Hematopoietic multipotent progenitor cell treated with erythropoietin and hydrocortisone succinate and interleukin-3 and kit ligand, for 17 days (in vitro differentiated cells): ENCODE results near the gene GNAO1.

Experiments
- DNase-seq: peaks from one replicate; pipeline ENCODE4 v3.0.0-alpha.2; 2015; ENCODE audit warnings: low spot score

The GNAO1 gene

GRCh38 chr16:56312556-56312955, 121.3 kb downstream of the GNAO1 start:
- DNase-seq = no peak

GRCh38 chr16:56314244-56314850, 123.1 kb downstream of the GNAO1 start:
- no peak for DNase-seq

- DNase-seq = no peak
Observed at GRCh38 chr16:56315955-56316354, 124.7 kb downstream of the GNAO1 start.

- no peak for DNase-seq
Observed at GRCh38 chr16:56316545-56316944, 125.3 kb downstream of the GNAO1 start.

- DNase-seq = peak; percentile 84
Observed at GRCh38 chr16:56317998-56318826, 126.9 kb downstream of the GNAO1 start.

- DNase-seq = peak; percentile 56
Observed at GRCh38 chr16:56318827-56319140, 127.5 kb downstream of the GNAO1 start.

GRCh38 chr16:56319376-56319775, 128.1 kb downstream of the GNAO1 start:
- peak; percentile 69 for DNase-seq

- peak; percentile 66 for DNase-seq
Observed at GRCh38 chr16:56320056-56320455, 128.8 kb downstream of the GNAO1 start.

- peak; percentile 25 for DNase-seq
Observed at GRCh38 chr16:56320811-56321558, 129.7 kb downstream of the GNAO1 start.

- DNase-seq = no peak
Observed at GRCh38 chr16:56321571-56321970, 130.3 kb downstream of the GNAO1 start.

GRCh38 chr16:56324406-56324805, 133.1 kb downstream of the GNAO1 start:
- no peak for DNase-seq

GRCh38 chr16:56325956-56326355, 134.7 kb downstream of the GNAO1 start:
- no peak for DNase-seq

- no peak for DNase-seq
Observed at GRCh38 chr16:56327071-56327928, 136.0 kb downstream of the GNAO1 start.

GRCh38 chr16:56327929-56328258, 136.6 kb downstream of the GNAO1 start:
- no peak for DNase-seq

- no peak for DNase-seq
Observed at GRCh38 chr16:56328276-56329022, 137.2 kb downstream of the GNAO1 start.

- DNase-seq = no peak
Observed at GRCh38 chr16:56329887-56330286, 138.6 kb downstream of the GNAO1 start.

- no peak for DNase-seq
Observed at GRCh38 chr16:56330476-56330875, 139.2 kb downstream of the GNAO1 start.

GRCh38 chr16:56331399-56331798, 140.1 kb downstream of the GNAO1 start:
- no peak for DNase-seq

GRCh38 chr16:56331915-56332314, 140.6 kb downstream of the GNAO1 start:
- DNase-seq = peak; percentile 47

- peak; percentile 73 for DNase-seq
Observed at GRCh38 chr16:56332464-56333079, 141.3 kb downstream of the GNAO1 start.

GRCh38 chr16:56334761-56335160, 143.5 kb downstream of the GNAO1 start:
- DNase-seq = no peak
